ENCODE measurements around the gene ATOH8.

DNA sequence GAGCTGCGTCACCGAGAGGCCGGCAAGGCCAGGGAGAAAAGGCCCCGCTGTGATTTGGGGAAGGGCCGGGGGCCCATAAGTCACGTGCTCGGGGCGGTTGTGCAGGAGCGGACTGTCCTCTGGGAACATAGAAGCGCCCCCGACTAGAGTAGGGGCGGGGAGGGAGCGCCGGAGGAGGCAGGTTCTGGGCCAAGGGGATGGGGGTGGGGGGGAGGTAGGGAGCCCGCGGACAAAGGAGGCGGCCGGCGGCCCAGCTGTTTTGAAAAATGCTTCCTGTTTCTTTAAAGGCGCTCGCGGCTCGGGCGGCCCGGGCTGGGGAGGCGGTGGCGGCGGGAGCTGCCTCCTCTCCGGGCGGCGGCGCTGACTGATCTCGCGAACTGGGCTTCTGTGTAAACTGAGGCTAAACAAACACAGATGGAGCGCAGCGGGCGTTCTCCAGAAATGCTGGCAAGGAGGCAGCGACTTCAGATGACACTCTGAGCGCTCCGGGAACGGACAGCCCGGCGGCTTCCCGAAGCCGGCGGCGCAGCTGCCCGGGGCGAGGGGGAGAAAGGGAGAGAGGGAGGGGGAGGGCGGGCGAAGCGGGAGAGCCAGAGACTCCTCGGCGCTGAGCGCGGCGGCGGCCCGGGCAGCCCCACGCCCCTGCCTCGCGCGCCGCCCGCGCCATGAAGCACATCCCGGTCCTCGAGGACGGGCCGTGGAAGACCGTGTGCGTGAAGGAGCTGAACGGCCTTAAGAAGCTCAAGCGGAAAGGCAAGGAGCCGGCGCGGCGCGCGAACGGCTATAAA lies at the start of gene ATOH8:
- TF ChIP-seq YY1 (IDR thresholded peaks at IDR 0.05; ENCODE audit: insufficient read depth, insufficient read length) (no peak), ZNF274 (IDR thresholded peaks at IDR 0.05; ENCODE audit: low read depth, low read length) (no peak), SUZ12 (IDR thresholded peaks at IDR 0.05; ENCODE audit: extremely low read depth, insufficient read depth, insufficient read length) (no peak)

Data from NT2/D1 (cell line).